CD4-positive, alpha-beta T cell treated with Interleukin-4 for 4 hours (primary cell): ENCODE measurements around the gene LGALSL.

Source experiments
- DNase-seq: peaks from one replicate; pipeline ENCODE4 v3.0.0-alpha.2; 2020

The LGALSL gene

DNA sequence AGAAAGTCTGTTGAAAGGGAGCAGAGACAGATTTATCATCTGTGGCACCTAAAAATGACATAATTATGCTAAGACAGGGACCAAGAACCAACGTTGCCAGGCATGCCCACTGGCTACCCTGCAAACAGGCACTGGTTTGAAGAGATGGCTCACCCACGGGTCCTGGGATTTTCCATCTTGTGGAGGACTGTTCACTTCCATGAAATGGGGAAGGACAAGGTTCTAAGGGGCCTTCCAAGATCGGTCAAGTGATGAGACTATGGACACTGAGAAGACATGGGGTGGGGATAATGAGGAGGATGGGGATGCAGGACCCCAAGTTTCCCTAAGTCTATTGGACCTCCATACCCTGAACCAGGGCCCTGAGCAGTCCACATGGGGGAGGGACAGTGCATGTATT, 18.9 kb downstream of the LGALSL start:
- DNase-seq: no peak

DNA sequence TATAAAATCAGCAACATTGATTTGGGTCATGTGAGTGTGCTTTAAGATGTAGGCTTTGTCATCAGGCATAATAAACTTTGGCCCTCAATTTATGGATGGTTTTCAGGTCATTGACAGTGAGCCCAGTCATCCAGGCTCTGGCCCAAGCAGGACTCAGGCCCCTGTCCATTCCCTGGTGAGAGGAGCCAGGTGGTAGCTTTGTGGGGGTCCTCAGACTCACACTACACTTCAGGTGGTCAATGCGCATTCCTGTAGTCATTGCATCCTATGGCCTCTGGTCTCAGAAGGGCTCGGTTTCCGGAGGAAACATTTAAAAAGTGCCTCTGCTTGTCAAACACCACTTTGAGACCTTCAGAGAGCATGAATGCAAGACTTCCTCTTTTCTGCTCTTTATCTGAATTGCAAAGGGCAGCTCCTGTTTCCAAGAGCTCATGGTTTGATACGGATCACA, 20.2 kb downstream of the LGALSL start:
- no peak for DNase-seq

- DNase-seq: no peak
Observed at GRCh38 chr2:64474636-64475035, 20.7 kb downstream of the LGALSL start.

GRCh38 chr2:64477037-64477436, 23.1 kb downstream of the LGALSL start:
- no peak for DNase-seq

DNA sequence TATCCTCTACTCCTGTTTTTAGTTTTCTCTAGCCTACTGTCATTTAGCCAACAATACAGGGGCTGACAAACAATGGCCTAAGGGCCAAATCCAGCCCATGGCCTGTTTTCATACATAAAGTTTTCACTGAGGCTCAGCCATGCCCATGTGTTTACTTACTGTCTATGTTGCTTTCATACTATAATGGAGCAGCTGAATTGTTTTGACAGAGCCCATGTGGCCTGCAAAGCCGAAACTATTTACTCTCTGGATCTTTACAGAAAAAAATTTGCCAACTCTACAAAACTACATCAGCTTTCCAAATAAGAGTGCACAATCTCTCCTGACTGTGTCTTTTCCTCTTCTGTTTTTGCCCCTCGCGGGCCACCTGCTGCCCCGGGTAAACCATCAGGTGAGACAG, 24.0 kb downstream of the LGALSL start:
- no peak for DNase-seq

- no peak for DNase-seq
Observed at GRCh38 chr2:64478502-64479230, 24.7 kb downstream of the LGALSL start.

DNA sequence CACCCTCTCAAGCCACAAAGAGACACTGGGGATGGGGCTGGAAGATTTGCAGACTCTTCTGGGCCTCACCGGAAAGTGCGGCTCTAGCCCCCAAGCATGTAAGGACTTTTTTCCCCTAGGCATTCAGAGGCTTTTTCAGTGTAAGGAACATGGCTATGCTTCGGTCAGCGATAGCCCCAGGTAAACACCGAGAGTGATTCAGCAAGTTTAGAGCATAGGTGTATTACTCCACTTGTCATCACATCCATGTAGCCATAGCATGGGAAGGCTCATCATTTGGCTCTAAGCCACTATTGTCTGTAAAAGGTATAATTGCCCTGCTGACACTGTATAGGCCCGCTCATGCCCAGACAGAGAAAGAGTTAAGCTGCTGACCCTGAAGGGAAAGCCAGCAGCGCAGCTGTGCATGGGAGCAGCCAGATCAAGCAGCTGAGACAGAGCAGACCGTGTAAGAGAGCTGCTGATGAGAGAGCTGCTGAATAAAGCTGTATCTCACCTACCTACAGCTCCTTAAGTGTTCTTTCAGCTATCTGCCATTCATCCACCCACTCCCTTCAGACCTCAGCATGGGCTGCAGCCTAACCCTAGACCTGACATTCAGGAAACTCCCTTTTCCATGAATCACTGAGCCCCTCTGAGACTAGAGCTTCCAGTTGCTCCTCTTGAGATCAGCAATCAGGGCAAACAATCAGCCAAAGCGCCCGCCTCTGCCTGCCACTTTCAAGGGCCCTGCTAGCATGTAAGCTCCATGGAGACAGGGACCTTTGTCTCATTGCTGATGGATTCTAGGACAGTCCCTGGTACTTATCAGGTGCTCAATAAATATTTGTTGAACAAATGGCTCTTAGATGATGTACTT, 25.5 kb downstream of the LGALSL start:
- no peak for DNase-seq

DNA sequence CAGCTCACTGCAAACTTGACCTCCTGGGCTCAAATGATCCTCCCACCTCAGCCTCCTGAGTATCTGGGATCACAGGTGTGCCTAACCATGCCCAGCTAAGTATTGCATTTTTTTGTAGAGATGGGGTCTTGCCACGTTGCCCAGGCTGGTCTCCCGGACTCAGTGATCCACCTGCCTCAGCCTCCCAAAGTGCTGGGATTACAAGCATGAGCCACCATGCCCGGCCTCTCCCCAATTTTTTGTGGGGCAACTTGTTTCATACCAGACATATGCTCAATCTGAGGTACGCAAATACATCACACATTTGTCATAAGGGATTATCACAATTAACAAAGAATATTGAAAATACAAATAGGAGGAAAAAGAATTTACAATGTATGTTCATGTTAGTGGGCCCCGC, 27.7 kb downstream of the LGALSL start:
- DNase-seq: no peak

GRCh38 chr2:64482243-64482642, 28.3 kb downstream of the LGALSL start:
- no peak for DNase-seq

- DNase-seq: no peak
Observed at GRCh38 chr2:64482765-64483504, 29.0 kb downstream of the LGALSL start.

DNA sequence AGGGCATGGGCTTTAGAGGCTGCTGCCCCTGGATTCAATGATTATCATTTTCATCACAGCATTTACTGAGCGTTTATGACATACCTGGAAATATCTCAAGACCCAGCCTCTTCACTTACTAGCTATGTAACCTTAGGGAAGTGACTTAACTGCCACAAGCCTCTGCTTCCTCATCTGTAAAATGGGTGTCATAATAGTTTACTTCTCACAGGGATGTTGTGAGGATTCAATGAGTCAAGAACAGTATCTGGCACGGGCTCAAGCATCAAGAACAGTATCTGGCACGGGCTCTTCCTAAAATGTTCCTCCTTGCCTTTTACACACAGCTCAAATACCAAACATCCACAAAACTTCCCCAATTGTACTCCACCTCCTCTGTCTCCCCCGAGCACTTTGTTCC, 31.4 kb downstream of the LGALSL start:
- DNase-seq: no peak

- no peak for DNase-seq
Observed at GRCh38 chr2:64485961-64486360, 32.0 kb downstream of the LGALSL start.

- no peak for DNase-seq
Observed at GRCh38 chr2:64487256-64488049, 33.5 kb downstream of the LGALSL start.

- DNase-seq: peak; percentile 71
Observed at GRCh38 chr2:64488050-64488974, 34.4 kb downstream of the LGALSL start.

DNA sequence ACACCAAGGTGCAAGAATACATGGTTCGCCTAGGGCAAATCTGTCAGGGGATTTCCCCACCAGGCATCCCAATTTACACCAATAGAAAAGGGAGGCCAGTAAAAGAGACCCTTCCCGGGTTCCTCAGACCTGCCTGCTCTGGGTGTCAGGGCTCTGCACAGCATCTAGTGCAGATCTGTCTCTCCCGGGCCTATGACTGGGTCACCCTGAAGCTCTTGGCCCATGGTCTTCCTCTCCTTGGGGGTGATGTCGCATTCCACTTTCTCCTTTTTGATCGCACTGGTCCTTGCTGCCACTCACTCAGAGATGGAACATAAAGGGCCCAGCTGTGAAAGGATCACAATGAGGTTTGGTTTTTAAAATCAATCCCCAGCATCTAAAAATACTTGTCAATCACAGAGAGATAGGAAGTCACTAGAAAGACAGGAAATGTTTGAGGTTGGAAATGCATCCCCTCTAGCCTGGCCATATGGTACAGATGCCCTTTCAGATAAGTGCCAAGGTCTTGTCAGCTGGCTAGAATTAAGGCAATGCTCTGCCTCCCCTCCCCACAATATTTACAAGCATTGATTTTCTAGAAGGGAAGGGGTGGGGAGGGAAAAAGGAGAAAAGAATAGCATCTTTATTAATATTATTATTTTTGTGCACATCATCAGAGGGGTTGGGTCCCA, 35.3 kb downstream of the LGALSL start:
- DNase-seq: no peak

- no peak for DNase-seq
Observed at GRCh38 chr2:64491426-64491825, 37.5 kb downstream of the LGALSL start.

DNA sequence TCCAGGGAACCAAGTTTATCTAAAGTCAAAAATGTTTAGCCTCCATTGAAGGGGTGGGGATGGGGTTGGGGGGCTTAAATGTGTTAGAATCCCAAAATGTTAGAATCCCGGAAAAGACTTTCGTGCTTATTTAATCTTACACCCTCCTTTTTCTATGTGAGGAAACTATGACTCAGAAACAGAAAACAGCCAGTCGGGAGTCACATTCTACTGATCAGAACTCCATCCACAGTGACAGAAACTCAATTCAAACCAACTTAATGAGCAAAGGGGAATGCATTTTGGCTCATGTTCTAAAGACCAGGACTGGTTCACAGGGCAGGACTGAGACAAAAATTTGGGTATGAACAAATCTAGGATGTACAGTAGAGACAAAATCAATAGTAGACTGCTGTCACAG, 38.3 kb downstream of the LGALSL start:
- no peak for DNase-seq

GRCh38 chr2:64492821-64493220, 38.9 kb downstream of the LGALSL start:
- no peak for DNase-seq

- no peak for DNase-seq
Observed at GRCh38 chr2:64493788-64494187, 39.8 kb downstream of the LGALSL start.

DNA sequence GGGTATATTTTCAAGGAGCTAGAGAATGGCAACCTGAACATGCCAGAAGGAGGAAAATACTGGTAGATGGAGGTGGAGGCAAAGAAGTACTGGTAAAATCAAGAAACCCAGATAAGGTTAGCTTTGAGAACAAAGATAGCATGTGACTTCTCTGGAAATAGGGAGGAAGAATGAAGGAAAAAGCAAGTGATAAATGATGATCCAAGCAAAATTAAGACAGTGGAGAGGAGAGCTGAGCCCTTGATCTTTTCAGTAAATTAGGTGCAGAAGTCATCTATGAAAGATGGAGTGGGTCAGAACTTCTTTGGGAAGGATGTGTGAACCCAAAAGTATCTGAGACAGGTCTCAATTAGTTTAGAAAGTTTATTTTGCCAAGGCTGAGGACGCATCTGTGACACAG, 44.5 kb downstream of the LGALSL start:
- DNase-seq: no peak

GRCh38 chr2:64500549-64500948, 46.6 kb downstream of the LGALSL start:
- no peak for DNase-seq
